Fibroblast of mammary gland (primary cell): Measurements from ENCODE around the gene FRAT1.

Source experiments
- DNase-seq: peaks from one replicate; pipeline ENCODE4 v3.0.0-alpha.2; 2010; ENCODE audit warnings: low read depth
- H3K4me3 ChIP-seq: 2 replicates; pipeline ENCODE4 v1.5.1; 2011; ENCODE audit warnings: low read depth, mild to moderate bottlenecking, low read length, moderate library complexity; ENCODE audit not compliant: control insufficient read depth
- CTCF ChIP-seq: conservative IDR thresholded peaks from 2 replicates; pipeline ENCODE4 v1.5.1; 2011; ENCODE audit warnings: low read depth, low read length, inconsistent platforms; ENCODE audit not compliant: control insufficient read depth, insufficient read depth

FRAT1 gene

GRCh38 chr10:97297556-97298222 lies 21.4 kb upstream of the FRAT1 start:
- TF ChIP-seq CTCF, result no peak
- peak; percentile 10 for DNase-seq
- no peak overlapping the region for H3K4me3 ChIP-seq

GRCh38 chr10:97298223-97298571 lies 20.9 kb upstream of the FRAT1 start:
- no peak overlapping the region for H3K4me3 ChIP-seq
- DNase-seq, result no peak
- TF ChIP-seq CTCF, result no peak

- H3K4me3 ChIP-seq, result no peak overlapping the region
- TF ChIP-seq CTCF, result no peak
- DNase-seq, result no peak
Measured at GRCh38 chr10:97300980-97301379, 18.1 kb upstream of the FRAT1 start.

- DNase-seq, result no peak
- H3K4me3 ChIP-seq, result no peak overlapping the region
- no peak for TF ChIP-seq CTCF
Measured at GRCh38 chr10:97302088-97302791, 16.8 kb upstream of the FRAT1 start.

- DNase-seq, result no peak
- TF ChIP-seq CTCF, result no peak
- no peak overlapping the region for H3K4me3 ChIP-seq
Measured at GRCh38 chr10:97307441-97307840, 11.6 kb upstream of the FRAT1 start.

GRCh38 chr10:97307866-97308780 lies 10.9 kb upstream of the FRAT1 start:
- DNase-seq, result no peak
- TF ChIP-seq CTCF, result no peak
- no peak overlapping the region for H3K4me3 ChIP-seq
